AG09319 (cell line): ENCODE results near the gene CELF4.

Experiments
- DNase-seq: peaks from one replicate; pipeline ENCODE4 v3.0.0-alpha.2; 2010; ENCODE audit warnings: low read depth; ENCODE audit errors: extremely low read depth
- TF ChIP-seq, protein P1 (sequence below): IDR thresholded peaks from 2 replicates; pipeline ENCODE4 v1.5.1; 2011; ENCODE audit warnings: low read depth, mild to moderate bottlenecking, inconsistent platforms, low read length, moderate library complexity

Gene CELF4

DNA sequence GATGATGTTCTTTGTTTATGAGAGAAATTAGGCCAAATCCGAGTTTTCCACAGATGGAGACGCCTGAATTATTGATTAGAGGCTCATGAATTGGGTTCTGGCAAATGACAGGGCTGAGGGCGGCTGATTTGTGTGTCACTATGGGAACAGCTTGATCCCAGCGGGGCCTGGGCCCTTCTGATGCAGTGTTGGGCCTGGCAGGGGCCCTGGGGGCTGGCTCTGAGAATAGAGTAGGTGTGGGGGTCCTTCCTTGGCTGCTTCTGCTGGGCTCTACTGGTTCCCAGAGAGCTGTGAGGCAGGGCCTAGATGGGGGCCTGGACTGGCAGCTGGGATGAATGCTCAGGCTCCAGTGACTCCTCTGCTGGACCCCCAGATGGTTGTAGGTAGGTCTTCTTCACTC is 164.8 kb downstream of the CELF4 start:
- TF ChIP-seq, protein P1, sequence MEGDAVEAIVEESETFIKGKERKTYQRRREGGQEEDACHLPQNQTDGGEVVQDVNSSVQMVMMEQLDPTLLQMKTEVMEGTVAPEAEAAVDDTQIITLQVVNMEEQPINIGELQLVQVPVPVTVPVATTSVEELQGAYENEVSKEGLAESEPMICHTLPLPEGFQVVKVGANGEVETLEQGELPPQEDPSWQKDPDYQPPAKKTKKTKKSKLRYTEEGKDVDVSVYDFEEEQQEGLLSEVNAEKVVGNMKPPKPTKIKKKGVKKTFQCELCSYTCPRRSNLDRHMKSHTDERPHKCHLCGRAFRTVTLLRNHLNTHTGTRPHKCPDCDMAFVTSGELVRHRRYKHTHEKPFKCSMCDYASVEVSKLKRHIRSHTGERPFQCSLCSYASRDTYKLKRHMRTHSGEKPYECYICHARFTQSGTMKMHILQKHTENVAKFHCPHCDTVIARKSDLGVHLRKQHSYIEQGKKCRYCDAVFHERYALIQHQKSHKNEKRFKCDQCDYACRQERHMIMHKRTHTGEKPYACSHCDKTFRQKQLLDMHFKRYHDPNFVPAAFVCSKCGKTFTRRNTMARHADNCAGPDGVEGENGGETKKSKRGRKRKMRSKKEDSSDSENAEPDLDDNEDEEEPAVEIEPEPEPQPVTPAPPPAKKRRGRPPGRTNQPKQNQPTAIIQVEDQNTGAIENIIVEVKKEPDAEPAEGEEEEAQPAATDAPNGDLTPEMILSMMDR = no peak

DNA sequence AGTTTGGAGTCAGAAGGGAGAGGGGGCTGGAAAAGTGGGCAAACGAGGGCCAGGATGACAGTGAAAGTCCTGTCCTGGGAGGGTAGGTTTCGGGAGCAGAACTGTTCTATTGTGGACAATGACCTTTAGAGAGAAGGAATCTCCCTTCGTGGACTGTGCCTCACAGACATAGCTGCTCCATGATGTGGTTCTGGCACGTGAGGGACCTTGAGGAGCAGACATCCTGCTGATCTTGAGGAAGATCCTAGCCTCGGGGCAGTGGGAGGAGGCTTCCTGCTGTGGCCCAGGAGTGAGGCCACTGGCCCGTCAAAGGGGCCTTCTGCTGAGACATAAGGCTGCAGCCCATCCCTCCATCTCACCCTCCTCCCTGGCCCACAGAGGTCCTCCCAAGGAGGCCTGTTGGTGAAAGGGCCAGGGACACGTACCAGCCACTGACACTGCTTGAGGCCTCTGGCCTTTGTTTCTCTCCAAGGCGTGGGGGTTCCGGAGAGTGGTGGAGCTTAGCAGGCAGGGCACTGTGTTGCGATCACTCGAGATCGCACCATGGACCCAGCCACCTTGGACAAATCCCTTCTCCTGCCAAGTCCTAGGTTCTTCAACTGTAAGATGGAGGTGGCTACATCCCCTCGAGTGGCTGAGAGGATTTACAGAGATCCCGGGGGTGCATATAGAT is 167.2 kb downstream of the CELF4 start:
- no peak for DNase-seq

More for the DNA sequence above, 164.8 kb downstream of the CELF4 start:
- no peak for DNase-seq

DNA sequence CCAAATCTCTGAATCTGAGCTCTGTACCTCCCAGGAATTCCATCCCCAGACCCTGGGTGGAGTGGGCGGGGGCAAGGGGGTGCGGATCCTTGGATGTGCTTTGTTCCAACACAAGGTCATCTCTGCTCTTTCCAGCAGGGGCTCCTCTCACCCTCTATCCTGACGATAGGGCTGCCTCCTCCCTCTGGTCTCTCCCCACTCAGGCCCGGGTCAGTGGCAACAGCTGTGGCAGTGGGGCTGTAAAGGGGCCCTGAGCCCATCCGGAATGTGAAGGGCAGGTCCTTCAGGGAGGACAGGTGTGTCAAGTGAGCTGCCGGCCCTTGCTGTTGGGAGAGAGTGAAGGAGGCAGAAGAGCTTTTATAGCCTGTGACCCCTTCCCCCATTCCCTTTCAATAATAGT is 167.8 kb downstream of the CELF4 start:
- TF ChIP-seq, protein P1 = no peak
- DNase-seq = no peak

More for the DNA sequence above, 167.2 kb downstream of the CELF4 start:
- TF ChIP-seq, protein P1 = no peak

DNA sequence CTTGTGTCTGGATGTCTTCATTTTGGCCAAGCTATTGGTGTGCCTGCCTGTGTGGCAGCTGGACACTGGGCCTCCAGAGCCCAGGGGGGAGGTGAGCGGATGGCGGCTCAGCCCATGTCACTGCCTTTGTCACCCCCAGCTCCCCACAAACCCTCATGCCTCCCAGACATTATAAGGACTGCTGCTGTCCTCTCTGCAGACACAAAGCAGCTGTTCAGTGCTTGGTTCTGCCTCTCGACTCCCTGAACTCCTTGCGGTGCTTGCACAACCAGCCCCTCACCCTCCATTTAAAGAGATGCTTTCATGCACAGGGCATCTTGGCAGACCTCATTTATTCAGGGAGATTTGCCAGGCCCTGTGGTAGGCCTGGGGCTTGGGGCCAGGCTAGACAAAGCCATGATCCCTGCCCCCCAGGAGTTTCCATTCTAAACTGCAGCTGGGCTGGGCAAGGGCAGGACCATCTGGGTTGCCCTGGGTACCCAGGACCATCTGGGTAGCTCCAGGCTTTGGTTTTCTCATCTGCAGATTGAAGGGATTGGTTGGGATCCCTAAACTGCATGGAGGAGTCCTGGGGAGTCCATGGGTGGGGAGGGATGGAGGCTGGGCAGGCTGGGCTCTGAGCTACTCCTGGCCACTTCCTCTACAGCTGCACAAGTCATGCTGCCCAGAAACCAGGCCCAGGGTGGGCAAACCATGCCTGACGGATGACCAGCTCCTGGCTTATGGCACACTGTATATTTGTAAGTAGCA is 168.5 kb downstream of the CELF4 start:
- DNase-seq = no peak
- TF ChIP-seq, protein P1 = no peak

DNA sequence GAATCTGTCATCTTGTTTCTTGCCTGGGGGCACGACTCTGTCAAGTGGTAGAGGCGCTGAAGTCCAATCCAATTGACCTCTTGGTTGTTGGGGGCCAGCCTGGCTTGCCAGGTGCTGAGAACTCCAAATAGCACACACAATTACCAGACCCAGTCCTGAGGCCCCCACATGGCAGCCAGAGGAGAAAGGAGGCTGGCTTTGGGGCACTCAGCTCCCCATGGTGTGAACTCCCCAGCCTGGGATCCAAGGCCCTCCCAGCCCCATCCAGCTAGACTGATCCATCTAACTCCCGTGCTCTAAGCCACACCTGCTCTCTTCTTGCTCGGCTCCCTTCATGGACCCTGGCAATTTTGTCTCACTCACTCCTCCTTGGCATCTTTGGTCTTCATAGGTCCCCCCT is 170.0 kb downstream of the CELF4 start:
- no peak for DNase-seq
- TF ChIP-seq, protein P1 = no peak

DNA sequence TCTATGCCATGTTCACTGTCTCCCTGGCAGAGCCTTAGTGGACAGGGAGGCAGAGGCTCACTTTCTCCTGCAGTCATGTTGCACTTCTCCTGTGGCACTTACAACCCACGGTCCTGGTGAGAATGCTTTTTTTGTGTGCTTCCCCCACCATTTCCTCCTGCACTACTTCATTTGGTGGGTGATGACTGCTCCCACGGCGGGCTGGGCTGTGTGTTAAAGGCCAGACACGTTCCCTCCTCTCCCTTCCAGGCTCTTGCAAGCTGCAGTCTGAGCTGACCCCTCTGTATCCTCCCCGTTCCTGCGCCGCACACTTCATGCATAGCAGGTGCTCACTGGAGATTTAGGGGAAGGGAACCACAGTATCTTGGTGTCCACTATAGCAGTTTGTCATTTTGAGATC is 170.5 kb downstream of the CELF4 start:
- no peak for DNase-seq

DNA sequence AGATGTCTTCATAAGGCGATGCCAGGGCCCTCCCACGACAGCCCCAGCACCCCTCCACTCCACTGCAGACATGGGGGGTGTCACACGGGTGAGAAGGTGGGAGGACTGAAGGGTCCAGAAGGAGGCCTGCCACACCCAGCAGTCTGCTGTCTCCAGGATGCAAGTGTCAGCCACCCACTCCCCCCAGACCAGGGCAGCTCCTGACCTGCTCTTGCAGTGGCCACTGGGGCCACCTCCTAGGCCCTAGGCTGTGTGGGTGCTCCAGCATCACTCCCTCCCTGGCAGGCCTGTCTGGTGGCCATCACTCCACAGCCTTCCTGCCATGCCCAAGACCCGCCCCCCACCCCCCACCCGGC is 171.0 kb downstream of the CELF4 start:
- TF ChIP-seq, protein P1 = no peak
- DNase-seq = no peak

More for the DNA sequence above, 170.5 kb downstream of the CELF4 start:
- TF ChIP-seq, protein P1 = no peak
